DOHH2 (cell line): ENCODE data around the gene FAM81A.

ENCODE experiments used
- CTCF ChIP-seq: fragments of 200-600 bp; sonication (generic); IDR thresholded peaks from one replicate; pipeline ENCODE4 v1.5.1; 2014; ENCODE audit warnings: antibody characterized with exemption, mild to moderate bottlenecking, low read depth, low read length; ENCODE audit not compliant: poor library complexity, severe bottlenecking
- EZH2phosphoT487 ChIP-seq: fragments of 200-600 bp; sonication (generic); IDR thresholded peaks from 2 replicates; pipeline ENCODE4 v1.6.1; 2017; ENCODE audit warnings: borderline replicate concordance, mild to moderate bottlenecking, antibody characterized with exemption, low read length, moderate library complexity, mixed read lengths

GRCh38 chr15:59567324-59567723 is 129.3 kb downstream of the FAM81A start:
- TF ChIP-seq CTCF, result no peak
- no peak for TF ChIP-seq EZH2phosphoT487
